Right lobe of liver (tissue), 4 donors: ENCODE data around the gene CCDC81.

Experiments used
- CTCF ChIP-seq, 4 donors: fragments of 200-600 bp in 3 of 4; fragments of 450-650 bp in 1 of 4; IDR thresholded peaks; one replicate each; pipeline versions ENCODE4 v1.5.1 to v1.8.0; 2016 to 2022; ENCODE audit warnings: antibody characterized with exemption in 4 of 4, mild to moderate bottlenecking in 2 of 4
- POLR2A ChIP-seq: fragments of 450-650 bp; IDR thresholded peaks from one replicate; pipeline ENCODE4 v1.6.1; 2017; ENCODE audit warnings: antibody characterized with exemption, mild to moderate bottlenecking
- donor health status: DM: no; HTN: no; CAD: no.
- donor health status: DM: no; HTN: no; CAD: no.
- donor health status: DM: no; HTN: yes; CAD: no.

GRCh38 chr11:86418106-86418505 lies 43.4 kb downstream of the CCDC81 start:
- TF ChIP-seq CTCF (IDR thresholded peaks at IDR 0.05), result no peak
- no peak for TF ChIP-seq POLR2A
